Heart left ventricle (tissue), 13 donors: Measurements from ENCODE around the gene ZNF775.

Experiments used
- POLR2A ChIP-seq, 2 donors: fragments of 450-650 bp; IDR thresholded peaks; one replicate each; pipeline ENCODE4 v1.6.1; 2017; ENCODE audit warnings: antibody characterized with exemption in 2 of 2, mild to moderate bottlenecking in 2 of 2, moderate library complexity in 2 of 2
- TF ChIP-seq, protein P1 (sequence below), 12 donors: fragments of 200-600 bp; sonication (generic) in 4 of 12; IDR thresholded peaks; one replicate each; pipeline versions ENCODE4 v1.5.0 to v1.8.0; 2018 to 2022; ENCODE audit warnings: antibody characterized with exemption in 12 of 12, mild to moderate bottlenecking in 5 of 12
- donor health status: ischemic (EF 13 %, LVEDD 7.1; RV severe dilation, severe dysfunction).
- donor health status: DM: no; HTN: yes; CAD: no.
- donor health status: DM: no; HTN: no; CAD: no.
- donor health status: ischemic (EF 25% LVEDD 6.9; RV normal size, moderate dysfunction).
- donor health status: ischemic (EF 25% LVEDD 5.7; RV mildly dilated, moderate dysfunction).
- donor health status: ischemic (EF 35%, LVEDD 5.7; RV mildly dilated, moderate dysfunction).
- donor health status: nonischemic (EF 11% LVEDD 7.7; RV severe dilation, severe dysfunction).
- donor health status: DM: yes; HTN: yes; CAD: no.
- donor health status: PGD.
- donor health status: ischemic (EF 29% LVEDD 5.4; RV normal size, mild dysfunction).
- donor health status: nonischemic (EF 23%, LVEDD 6.1; RV moderate dilation, normal function).

DNA sequence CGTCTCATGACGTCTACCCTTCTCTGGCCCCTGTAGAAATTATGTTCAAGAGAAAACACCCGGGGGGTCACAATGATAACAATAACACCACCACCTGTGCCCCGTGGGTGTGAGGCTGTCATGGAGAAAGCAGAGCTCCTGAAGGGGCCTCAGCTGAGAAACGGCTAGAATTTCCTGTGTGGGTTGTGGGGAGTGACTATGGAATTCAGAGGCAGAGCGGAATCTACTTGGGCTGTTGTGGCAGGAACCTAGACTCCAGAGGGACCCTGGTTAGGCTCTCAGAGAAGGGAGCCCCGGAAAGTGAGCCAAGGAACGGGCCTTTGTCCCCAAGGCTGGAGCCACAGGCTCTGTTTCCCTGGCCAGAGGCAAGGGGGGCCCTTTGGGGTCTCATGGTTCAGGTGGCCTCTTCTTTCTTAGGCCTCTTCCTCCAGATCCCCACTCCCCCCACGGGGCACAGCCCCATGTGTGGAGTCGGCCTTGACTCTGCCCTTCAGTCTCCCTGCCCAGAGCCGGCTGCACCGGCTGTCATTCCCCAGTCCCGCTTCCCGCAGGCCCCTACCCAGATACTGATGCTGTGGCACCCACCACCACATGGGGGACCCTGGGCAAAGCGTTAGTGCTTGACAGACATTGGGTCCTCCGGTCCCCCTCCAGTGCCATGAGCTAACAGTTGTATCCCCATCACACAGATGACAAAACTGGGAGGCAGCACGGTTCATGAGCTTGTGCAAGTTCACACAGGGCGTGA is 64.8 kb downstream of the ZNF775 start:
- TF ChIP-seq, protein P1, sequence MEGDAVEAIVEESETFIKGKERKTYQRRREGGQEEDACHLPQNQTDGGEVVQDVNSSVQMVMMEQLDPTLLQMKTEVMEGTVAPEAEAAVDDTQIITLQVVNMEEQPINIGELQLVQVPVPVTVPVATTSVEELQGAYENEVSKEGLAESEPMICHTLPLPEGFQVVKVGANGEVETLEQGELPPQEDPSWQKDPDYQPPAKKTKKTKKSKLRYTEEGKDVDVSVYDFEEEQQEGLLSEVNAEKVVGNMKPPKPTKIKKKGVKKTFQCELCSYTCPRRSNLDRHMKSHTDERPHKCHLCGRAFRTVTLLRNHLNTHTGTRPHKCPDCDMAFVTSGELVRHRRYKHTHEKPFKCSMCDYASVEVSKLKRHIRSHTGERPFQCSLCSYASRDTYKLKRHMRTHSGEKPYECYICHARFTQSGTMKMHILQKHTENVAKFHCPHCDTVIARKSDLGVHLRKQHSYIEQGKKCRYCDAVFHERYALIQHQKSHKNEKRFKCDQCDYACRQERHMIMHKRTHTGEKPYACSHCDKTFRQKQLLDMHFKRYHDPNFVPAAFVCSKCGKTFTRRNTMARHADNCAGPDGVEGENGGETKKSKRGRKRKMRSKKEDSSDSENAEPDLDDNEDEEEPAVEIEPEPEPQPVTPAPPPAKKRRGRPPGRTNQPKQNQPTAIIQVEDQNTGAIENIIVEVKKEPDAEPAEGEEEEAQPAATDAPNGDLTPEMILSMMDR (IDR thresholded peaks at IDR 0.05), result no peak
- TF ChIP-seq POLR2A (IDR thresholded peaks at IDR 0.05), result no peak
